Esophagus squamous epithelium (tissue), 5 donors: ENCODE results near the gene SRGAP3. TPM values are rescaled to one million over a fixed set of nuclear protein-coding genes. Genes with fewer than 3 reads are reported as not detected.

Source experiments
- DNase-seq: peaks from one replicate; lab custom pipeline; 2025; lab: John Stamatoyannopoulos, UW
- H3K27ac ChIP-seq, 4 donors: fragments of 200-600 bp; sonication (generic); one replicate each; pipeline ENCODE4 v1.5.1; 2016 to 2019; ENCODE audit warnings: mild to moderate bottlenecking in 1 of 4
- H3K27me3 ChIP-seq, 4 donors: fragments of 200-600 bp; sonication (generic); 1 replicate in 3 of 4; 2 replicates in 1 of 4; pipeline versions ENCODE4 v1.5.1 to v1.6.0; 2017 to 2021; ENCODE audit warnings: antibody characterized with exemption in 1 of 4
- H3K36me3 ChIP-seq, 3 donors: fragments of 200-600 bp; sonication (generic); one replicate each; pipeline ENCODE4 v1.5.1; 2016 to 2019
- H3K4me1 ChIP-seq, 3 donors: fragments of 200-600 bp; sonication (generic); one replicate each; pipeline ENCODE4 v1.5.1; 2017 to 2019
- H3K4me3 ChIP-seq, 4 donors: fragments of 200-600 bp; sonication (generic); 1 replicate in 3 of 4; 2 replicates in 1 of 4; pipeline ENCODE4 v1.5.1; 2016 to 2019; ENCODE audit warnings: mild to moderate bottlenecking in 2 of 4, moderate library complexity in 1 of 4
- H3K9me3 ChIP-seq, 3 donors: fragments of 200-600 bp; sonication (generic); one replicate each; pipeline ENCODE4 v1.5.1; 2016 to 2019
- CTCF ChIP-seq, 6 experiments: fragments of 450-650 bp in 4 of 6; fragments of 200-600 bp in 2 of 6; sonication (generic) in 2 of 6; IDR thresholded peaks; one replicate each; pipeline ENCODE4 v1.5.1; 2016 to 2019; ENCODE audit warnings: antibody characterized with exemption in 6 of 6, mild to moderate bottlenecking in 4 of 6, moderate library complexity in 4 of 6
- POLR2A ChIP-seq, 4 donors: fragments of 450-650 bp; IDR thresholded peaks; one replicate each; pipeline ENCODE4 v1.6.1; 2017; ENCODE audit warnings: antibody characterized with exemption in 4 of 4, mild to moderate bottlenecking in 4 of 4, moderate library complexity in 3 of 4
- WGBS, 2 donors: methylation state at CpG; one replicate each; pipeline ENCODE4 v1.1.5; 2018; 5-methylcytosine and 5-hydroxymethylcytosine counted together
- intact Hi-C: fragments of 100-400 bp; cut with DNase I; formaldehyde crosslinking; loops from one replicate; pipeline ENCODE4 v1.15.0; 2022
- small RNA-seq, 4 donors: library from RNA; depleted of rRNA; stranded (forward); fragments of <200 nt; gene quantifications; one replicate each; pipeline ENCODE3, GENCODE V24; 2016
- total RNA-seq, 4 donors: library from RNA; depleted of rRNA; stranded (reverse); fragments of >200 nt; gene quantifications; one replicate each; pipeline ENCODE4 v1.1.0, GENCODE V29; 2016
- donor health status: DM: yes; HTN: yes; CAD: no.

The SRGAP3 gene
- total RNA-seq, 4 donors from 2014 or later = 4.0 to 15.8 (median 6.6) TPM

GRCh38 chr3:8932507-8932906 is 316.9 kb downstream of the SRGAP3 start:
- no peak overlapping the region for H3K27ac ChIP-seq
- no peak for DNase-seq
- intact Hi-C loops = no loop called here
- H3K4me1 ChIP-seq = no peaks in the 10 kb centered on the region
- TF ChIP-seq CTCF (IDR thresholded peaks at IDR 0.05) = no peak
- no peak for TF ChIP-seq POLR2A (IDR thresholded peaks at IDR 0.05)
- 94 to 95% methylated on average over 2 of the region's 2 CpGs for WGBS, 2 donors
- H3K36me3 ChIP-seq = peaks cover 0 to 25% (median 0%) of the 10 kb centered on the region in 3 donors
- H3K27me3 ChIP-seq = no peaks in the 10 kb centered on the region
- H3K4me3 ChIP-seq = no peak overlapping the region
- H3K9me3 ChIP-seq = no peaks in the 10 kb centered on the region

- WGBS, 2 donors = 84 to 95% methylated on average over 3 of the region's 3 CpGs
- Histone ChIP-seq H3K27ac (no peak overlapping the region), H3K4me3 (no peak overlapping the region), H3K27me3 (no peaks in the 10 kb centered on the region), H3K4me1 (no peaks in the 10 kb centered on the region), H3K36me3 (peaks cover 0 to 25% (median 0%) of the 10 kb centered on the region in 3 donors), H3K9me3 (no peaks in the 10 kb centered on the region)
- intact Hi-C loops = no loop called here
- no peak for DNase-seq
- TF ChIP-seq CTCF (IDR thresholded peaks at IDR 0.05) (no peak), POLR2A (IDR thresholded peaks at IDR 0.05) (no peak)
Observed at GRCh38 chr3:8931342-8931741, 318.1 kb downstream of the SRGAP3 start.

Small RNAs within 50 kb of the gene (small RNA-seq; reads per million reads assigned to genes)
- gene RF00416 = 0 reads per million in 4 donors

Other genes starting within 250 kb of the SRGAP3 start
- gene THUMPD3, start 113.4 kb upstream of the SRGAP3 start, total RNA-seq = 10 to 100 TPM; 18.9 to 32.8 (median 31.1) TPM
- gene SETD5, start 148.0 kb upstream of the SRGAP3 start, total RNA-seq = 10 to 100 TPM; 41.8 to 89.3 (median 54.4) TPM